Transverse colon (tissue), 4 donors: Measurements from ENCODE around the gene AKAP13. TPM values are rescaled to one million over a fixed set of nuclear protein-coding genes. Genes with fewer than 3 reads are reported as not detected.
"Not testable (repeated sequence)": the region's sequence is repeated elsewhere in the genome, so short reads cannot be mapped to it uniquely, and the experiment has no call there.

Source experiments
- DNase-seq: peaks from one replicate; pipeline ENCODE4 v3.0.0-alpha.2; 2019
- H3K27ac ChIP-seq, 4 donors: fragments of 200-600 bp; sonication (generic); 2 replicates each; pipeline ENCODE4 v1.5.1; 2016 to 2018; ENCODE audit warnings: inconsistent platforms in 4 of 4
- H3K27me3 ChIP-seq: fragments of 200-600 bp; sonication (generic); 2 replicates; pipeline ENCODE4 v1.5.1; 2017; ENCODE audit warnings: inconsistent platforms
- H3K36me3 ChIP-seq, 4 donors: fragments of 200-600 bp; sonication (generic); 2 replicates each; pipeline ENCODE4 v1.5.1; 2017 to 2019; ENCODE audit warnings: inconsistent platforms in 4 of 4
- H3K4me1 ChIP-seq, 4 donors: fragments of 200-600 bp; sonication (generic); 2 replicates each; pipeline ENCODE4 v1.5.1; 2017 to 2020; ENCODE audit warnings: inconsistent platforms in 4 of 4
- H3K4me3 ChIP-seq, 4 donors: fragments of 200-600 bp; sonication (generic); 1 replicate in 1 of 4; 2 replicates in 3 of 4; pipeline versions ENCODE4 v1.5.1 to v1.6.1; 2017 to 2019; ENCODE audit warnings: inconsistent platforms in 4 of 4
- H3K9me3 ChIP-seq, 2 donors: fragments of 200-600 bp; sonication (generic); 2 replicates each; pipeline ENCODE4 v1.5.1; 2017 to 2019; ENCODE audit warnings: inconsistent platforms in 2 of 2
- CTCF ChIP-seq, 5 experiments: fragments of 200-600 bp in 3 of 5; fragments of 450-650 bp in 2 of 5; sonication (generic) in 3 of 5; IDR thresholded peaks; 1 replicate in 2 of 5; 2 replicates in 3 of 5; pipeline ENCODE4 v1.5.1; 2016 to 2017; ENCODE audit warnings: antibody characterized with exemption in 5 of 5, inconsistent platforms in 3 of 5, mild to moderate bottlenecking in 2 of 5, moderate library complexity in 1 of 5
- EP300 ChIP-seq: sonication (generic); formaldehyde crosslinking; IDR thresholded peaks from one replicate; pipeline ENCODE4 v1.6.1; 2017; ENCODE audit warnings: antibody characterized with exemption, low read depth
- POLR2A ChIP-seq: fragments of 450-650 bp; IDR thresholded peaks from one replicate; pipeline ENCODE4 v1.6.1; 2016; ENCODE audit warnings: antibody characterized with exemption, mild to moderate bottlenecking, moderate library complexity
- POLR2AphosphoS5 ChIP-seq, 3 donors: sonication (generic); formaldehyde crosslinking; IDR thresholded peaks; one replicate each; pipeline ENCODE4 v1.6.1; 2016; ENCODE audit warnings: antibody characterized with exemption in 3 of 3
- WGBS, 2 donors: methylation state at CpG; one replicate each; pipeline ENCODE4 v1.1.5; 2018; ENCODE audit warnings: low coverage in 1 of 2; 5-methylcytosine and 5-hydroxymethylcytosine counted together
- in situ Hi-C, 4 donors: fragments of 200-750 bp; cut with MboI; loops; one replicate each; pipeline versions ENCODE4 v1.15.0 to v1.15.1; 2017; ENCODE audit warnings: low sequenced_read_pairs in 3 of 4, low pct_ligation_motif_present in 1 of 4, low pct_unique_long_range_greater_than_20kb in 1 of 4
- intact Hi-C: fragments of 100-400 bp; cut with DNase I; formaldehyde crosslinking; loops from one replicate; pipeline ENCODE4 v1.15.1; 2023; ENCODE audit warnings: low total_unique reads
- total RNA-seq, 4 donors: library from RNA; depleted of rRNA; stranded (reverse); fragments of >200 nt; gene quantifications; one replicate each; pipeline ENCODE4 v1.1.0, GENCODE V29; 2016

Gene AKAP13
- total RNA-seq, 4 donors from 2014 or later = 206 to 291 (median 214) TPM

- Histone ChIP-seq H3K27me3 (no peaks in the 10 kb centered on the region), H3K27ac (no peak overlapping the region), H3K4me3 (no peak overlapping the region), H3K36me3 (no peaks in the 10 kb centered on the region), H3K4me1 (no peaks in the 10 kb centered on the region), H3K9me3 (no peaks in the 10 kb centered on the region)
- 82 to 92% methylated on average over 3 of the region's 3 CpGs for WGBS, 2 donors
- intact Hi-C loops = no loop called here
- DNase-seq = no peak
- TF ChIP-seq POLR2A (no peak), EP300 (no peak), POLR2AphosphoS5 (IDR thresholded peaks at IDR 0.05) (no peak), CTCF (IDR thresholded peaks at IDR 0.05) (no peak)
- in situ Hi-C loops = no loop called here
These were observed 30.0 kb upstream of the AKAP13 start for GRCh38 chr15:85350395-85350794.

- H3K27ac ChIP-seq, H3K36me3 ChIP-seq, H3K4me3 ChIP-seq, in situ Hi-C loops, H3K4me1 ChIP-seq, intact Hi-C loops, H3K9me3 ChIP-seq, DNase-seq, H3K27me3 ChIP-seq: not testable (repeated sequence)
- WGBS, 2 donors = 77 to 92% methylated on average over 7 to 8 of the region's 8 CpGs
These were observed 28.9 kb upstream of the AKAP13 start for GRCh38 chr15:85351501-85351900.

- no peaks in the 10 kb centered on the region for H3K4me1 ChIP-seq
- intact Hi-C loops = no loop called here
- H3K36me3 ChIP-seq = no peaks in the 10 kb centered on the region
- H3K27ac ChIP-seq = no peak overlapping the region
- TF ChIP-seq POLR2A (no peak), EP300 (no peak), CTCF (IDR thresholded peaks at IDR 0.05) (no peak), POLR2AphosphoS5 (IDR thresholded peaks at IDR 0.05) (no peak)
- no peaks in the 10 kb centered on the region for H3K9me3 ChIP-seq
- in situ Hi-C loops = no loop called here
- 93 to 96% methylated on average over 4 of the region's 4 CpGs for WGBS, 2 donors
- no peaks in the 10 kb centered on the region for H3K27me3 ChIP-seq
- DNase-seq = no peak
- no peak overlapping the region for H3K4me3 ChIP-seq
These were observed 28.4 kb upstream of the AKAP13 start for GRCh38 chr15:85351965-85352364.

GRCh38 chr15:85353516-85353915, 26.9 kb upstream of the AKAP13 start:
- Histone ChIP-seq H3K36me3 (no peaks in the 10 kb centered on the region), H3K9me3 (no peaks in the 10 kb centered on the region), H3K4me3 (no peak overlapping the region), H3K4me1 (peaks cover 0 to 14% (median 14%) of the 10 kb centered on the region in 4 donors), H3K27ac (no peak overlapping the region), H3K27me3 (no peaks in the 10 kb centered on the region)
- in situ Hi-C loops = no loop called here
- DNase-seq = no peak
- intact Hi-C loops = no loop called here
- no peak for TF ChIP-seq POLR2AphosphoS5 (IDR thresholded peaks at IDR 0.05)
- TF ChIP-seq CTCF (IDR thresholded peaks at IDR 0.05) = no peak
- no peak for TF ChIP-seq POLR2A

- Histone ChIP-seq H3K9me3 (no peaks in the 10 kb centered on the region), H3K4me1 (peaks cover 0 to 18% (median 17%) of the 10 kb centered on the region in 4 donors), H3K36me3 (no peaks in the 10 kb centered on the region), H3K27ac (no peak overlapping the region), H3K4me3 (no peak overlapping the region), H3K27me3 (no peaks in the 10 kb centered on the region)
- DNase-seq = no peak
- in situ Hi-C loops (no loop called here), intact Hi-C loops (no loop called here)
- WGBS, 2 donors = 69% methylated on average over 4 of the region's 4 CpGs; no CpG with 5 or more reads in 1 of the 2 donors
- no peak for TF ChIP-seq POLR2AphosphoS5 (IDR thresholded peaks at IDR 0.05)
- TF ChIP-seq EP300 = no peak
- TF ChIP-seq CTCF (IDR thresholded peaks at IDR 0.05) = no peak
These were observed 25.9 kb upstream of the AKAP13 start for GRCh38 chr15:85354461-85354860.
